ENCODE measurements around the gene RPL41.
A peak's percentile ranks its signal among the peaks of the same experiment; 100 is the strongest.

RPL41 gene

GRCh38 chr12:56129206-56129941, 12.9 kb downstream of the RPL41 start (continued):
- no peak for TF ChIP-seq ZNF548 (tag by site-specific recombination; IDR thresholded peaks at IDR 0.05)
- no peak for TF ChIP-seq GLI2 (tag by site-specific recombination; IDR thresholded peaks at IDR 0.05; ENCODE audit: borderline replicate concordance, low read depth)
- TF ChIP-seq RBAK (tag by site-specific recombination; IDR thresholded peaks at IDR 0.05): no peak
- no peak for TF ChIP-seq ZXDB (tag by site-specific recombination; IDR thresholded peaks at IDR 0.05)
- TF ChIP-seq ZSCAN16 (tag by site-specific recombination; IDR thresholded peaks at IDR 0.05): no peak
- no peak for TF ChIP-seq ZNF837 (tag by site-specific recombination; IDR thresholded peaks at IDR 0.05)
- TF ChIP-seq KLF10 (tag by site-specific recombination; IDR thresholded peaks at IDR 0.05): peak; percentile 93
- no peak for TF ChIP-seq ZNF311 (tag by site-specific recombination; IDR thresholded peaks at IDR 0.05; ENCODE audit: borderline replicate concordance)
- peak; percentile 59 for TF ChIP-seq ZBTB26 (tag by site-specific recombination; optimal IDR thresholded peaks at IDR 0.05)
- no peak for TF ChIP-seq ZNF76 (tag by site-specific recombination; IDR thresholded peaks at IDR 0.05; ENCODE audit: borderline replicate concordance, low read depth)
- TF ChIP-seq ZBTB48 (tag by site-specific recombination; IDR thresholded peaks at IDR 0.05): no peak
- peak; percentile 87 for TF ChIP-seq EGR2 (tag by site-specific recombination; IDR thresholded peaks at IDR 0.05; ENCODE audit: low read depth)
- TF ChIP-seq GFI1B (tag by site-specific recombination; IDR thresholded peaks at IDR 0.05): no peak
- no peak for TF ChIP-seq HOXD13 (CRISPR knock-in tag; IDR thresholded peaks at IDR 0.05; ENCODE audit: borderline replicate concordance)
- TF ChIP-seq IKZF3 (tag by site-specific recombination; IDR thresholded peaks at IDR 0.05): no peak
- TF ChIP-seq ZBTB44 (tag by site-specific recombination; IDR thresholded peaks at IDR 0.05): peak; percentile 50; the same call in 1 of the 2 replicates
- TF ChIP-seq KLF1 (tag by site-specific recombination; IDR thresholded peaks at IDR 0.05): peak; percentile 91
- peak; percentile 36; the same call in 1 of the 2 replicates for TF ChIP-seq ZNF660 (tag by site-specific recombination; IDR thresholded peaks at IDR 0.05)
- TF ChIP-seq ZNF488 (tag by site-specific recombination; IDR thresholded peaks at IDR 0.05): no peak
- no peak for TF ChIP-seq ZNF777 (tag by site-specific recombination; IDR thresholded peaks at IDR 0.05; ENCODE audit: borderline replicate concordance)
- TF ChIP-seq OVOL3 (tag by site-specific recombination; IDR thresholded peaks at IDR 0.05): no peak
- no peak for TF ChIP-seq ZNF521 (tag by site-specific recombination; IDR thresholded peaks at IDR 0.05)
- TF ChIP-seq SP7 (tag by site-specific recombination; IDR thresholded peaks at IDR 0.05): 0 out of 2 replicates have a peak, but pooled peaks have one; percentile 29
- no peak for TF ChIP-seq GLI4 (tag by site-specific recombination; IDR thresholded peaks at IDR 0.05)
- TF ChIP-seq MZF1 (tag by site-specific recombination; IDR thresholded peaks at IDR 0.05; ENCODE audit: borderline replicate concordance): no peak
- TF ChIP-seq KLF8 (tag by site-specific recombination; IDR thresholded peaks at IDR 0.05): peak; percentile 63
- no peak for TF ChIP-seq ZNF626 (tag by site-specific recombination; IDR thresholded peaks at IDR 0.05)
- no peak for TF ChIP-seq ZNF175 (tag by site-specific recombination; IDR thresholded peaks at IDR 0.05)
- TF ChIP-seq ZNF292 (tag by site-specific recombination; IDR thresholded peaks at IDR 0.05; ENCODE audit: borderline replicate concordance, low read depth): no peak
- no peak for TF ChIP-seq ZBTB49 (tag by site-specific recombination; IDR thresholded peaks at IDR 0.05; ENCODE audit: low read depth)
- no peak for TF ChIP-seq ZNF473 (tag by site-specific recombination; IDR thresholded peaks at IDR 0.05)
- no peak for TF ChIP-seq ZNF280C (tag by site-specific recombination; IDR thresholded peaks at IDR 0.05)
- TF ChIP-seq BCL11B (tag by site-specific recombination; IDR thresholded peaks at IDR 0.05; ENCODE audit: low read depth): no peak
- TF ChIP-seq ZNF169 (tag by site-specific recombination; IDR thresholded peaks at IDR 0.05): no peak

All from HEK293 (cell line).